ENCODE measurements around the gene NCBP3. TPM values are rescaled to one million over a fixed set of nuclear protein-coding genes. Genes with fewer than 3 reads are reported as not detected.
"Not testable (repeated sequence)": the region's sequence is repeated elsewhere in the genome, so short reads cannot be mapped to it uniquely, and the experiment has no call there.

NCBP3 gene
- total RNA-seq, 1 donor from 2014 or later: 14.9 TPM

GRCh38 chr17:3785323-3785722, 60.7 kb downstream of the NCBP3 start:
- not testable (repeated sequence) for ATAC-seq

GRCh38 chr17:3782751-3783150, 63.3 kb downstream of the NCBP3 start:
- ATAC-seq: no peak

GRCh38 chr17:3780986-3781385, 65.1 kb downstream of the NCBP3 start:
- ATAC-seq: no peak

GRCh38 chr17:3777366-3778120, 68.5 kb downstream of the NCBP3 start:
- ATAC-seq: no peak

GRCh38 chr17:3773966-3774365, 72.1 kb downstream of the NCBP3 start:
- ATAC-seq: no peak

GRCh38 chr17:3773511-3773910, 72.5 kb downstream of the NCBP3 start:
- no peak for ATAC-seq

- no peak for ATAC-seq
These were observed 73.3 kb downstream of the NCBP3 start for GRCh38 chr17:3772764-3773163.

- no peak for ATAC-seq
These were observed 74.9 kb downstream of the NCBP3 start for GRCh38 chr17:3771140-3771539.

GRCh38 chr17:3770466-3770865, 75.6 kb downstream of the NCBP3 start:
- peak; percentile 42 for ATAC-seq

- ATAC-seq: no peak
These were observed 77.3 kb downstream of the NCBP3 start for GRCh38 chr17:3768769-3769168.

GRCh38 chr17:3768341-3768740, 77.7 kb downstream of the NCBP3 start:
- ATAC-seq: no peak

- no peak for ATAC-seq
These were observed 79.3 kb downstream of the NCBP3 start for GRCh38 chr17:3766779-3767178.

- ATAC-seq: no peak
These were observed 80.1 kb downstream of the NCBP3 start for GRCh38 chr17:3765981-3766380.

GRCh38 chr17:3763777-3764170, 82.3 kb downstream of the NCBP3 start:
- no peak for ATAC-seq

GRCh38 chr17:3762922-3763776, 82.9 kb downstream of the NCBP3 start:
- no peak for ATAC-seq

GRCh38 chr17:3761918-3762380, 84.1 kb downstream of the NCBP3 start:
- no peak for ATAC-seq

- ATAC-seq: no peak
These were observed 84.8 kb downstream of the NCBP3 start for GRCh38 chr17:3761036-3761917.

GRCh38 chr17:3759597-3760216, 86.3 kb downstream of the NCBP3 start:
- ATAC-seq: no peak

- no peak for ATAC-seq
These were observed 90.6 kb downstream of the NCBP3 start for GRCh38 chr17:3755335-3756030.

GRCh38 chr17:3754458-3755334, 91.3 kb downstream of the NCBP3 start:
- ATAC-seq: peak; percentile 97

- ATAC-seq: no peak
These were observed 92.0 kb downstream of the NCBP3 start for GRCh38 chr17:3754066-3754457.
